GM13976 (cell line): ENCODE measurements around the gene TUBB6.

ENCODE experiments used
- DNase-seq: peaks from one replicate; pipeline ENCODE4 v3.0.0; 2012; ENCODE audit warnings: low spot score
- CTCF ChIP-seq: IDR thresholded peaks from 2 replicates; pipeline ENCODE4 v1.5.1; 2012; ENCODE audit warnings: borderline replicate concordance, mild to moderate bottlenecking; ENCODE audit not compliant: insufficient read depth; ENCODE audit errors: extremely low read depth, missing control alignments, control extremely low read depth
- in situ Hi-C: fragments of 300-500 bp; cut with MboI; formaldehyde crosslinking; loops from one replicate; pipeline ENCODE4 v1.12.0; 2022; ENCODE audit warnings: low sequenced_read_pairs, mixed read lengths, inconsistent platforms; ENCODE audit not compliant: unreplicated experiment

The TUBB6 gene

GRCh38 chr18:12373771-12374116 is 65.7 kb downstream of the TUBB6 start:
- TF ChIP-seq CTCF: no peak
- no peak for DNase-seq
- in situ Hi-C loops: no loop called here

- TF ChIP-seq CTCF: no peak
- in situ Hi-C loops: no loop called here
- no peak for DNase-seq
These were observed 66.4 kb downstream of the TUBB6 start for GRCh38 chr18:12374401-12374800.
